Body of pancreas (tissue), 4 donors: Measurements from ENCODE around the gene ADRB2.

Experiments used
- CTCF ChIP-seq, 7 experiments: fragments of 450-650 bp in 4 of 7; fragments of 200-600 bp in 3 of 7; sonication (generic) in 3 of 7; IDR thresholded peaks; one replicate each; pipeline ENCODE4 v1.5.1; 2016 to 2019; ENCODE audit warnings: antibody characterized with exemption in 7 of 7
- POLR2A ChIP-seq, 3 donors: fragments of 450-650 bp; IDR thresholded peaks; one replicate each; pipeline ENCODE4 v1.6.1; 2016; ENCODE audit warnings: antibody characterized with exemption in 3 of 3, mild to moderate bottlenecking in 2 of 3

DNA sequence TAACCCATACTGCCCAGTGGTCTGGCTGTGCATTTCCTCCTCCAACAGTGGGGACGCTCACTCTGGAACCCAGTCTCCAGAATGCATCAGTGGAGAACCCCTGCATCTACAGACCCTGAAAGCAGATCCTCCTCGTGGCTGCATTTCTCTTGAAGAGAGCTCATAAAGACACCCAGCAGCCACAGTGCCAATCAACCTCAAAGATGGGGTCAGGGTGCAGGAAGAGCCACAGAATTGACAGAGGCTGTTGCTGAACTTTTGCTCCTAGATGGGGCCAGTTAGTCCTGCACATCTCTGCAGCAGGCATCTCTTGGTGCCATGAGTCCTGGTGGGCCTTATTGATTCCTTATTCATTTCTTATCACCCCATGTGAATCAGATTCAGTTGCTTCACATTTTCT, 39.6 kb downstream of the ADRB2 start:
- TF ChIP-seq CTCF (IDR thresholded peaks at IDR 0.05) (no peak), POLR2A (IDR thresholded peaks at IDR 0.05) (no peak)
